T-cell (primary cell): Measurements from ENCODE around the gene ABHD15. TPM values are rescaled to one million over a fixed set of nuclear protein-coding genes. Genes with fewer than 3 reads are reported as not detected.
A peak's percentile ranks its signal among the peaks of the same experiment; 100 is the strongest.

Experiments used
- ATAC-seq, 4 experiments: fragments of 200-7000 bp in 3 of 4; fragments of 150-1000 bp in 1 of 4; cut with Tn5 transposase; replicated peaks in 1 of 4; 1 replicate in 3 of 4; 2 replicates in 1 of 4; pipeline ENCODE4 v1.10.0; 2021; ENCODE audit warnings: moderate library complexity in 3 of 4, mild to moderate bottlenecking in 2 of 4, moderate number of reproducible peaks in 1 of 4
- CTCF ChIA-PET, 2 donors: fragments of 300-600 bp; sonication (Branson Sonifier 250); formaldehyde crosslinking; loops; one replicate each; lab custom pipeline; 2022; ENCODE audit warnings: antibody characterized with exemption in 2 of 2; lab: Charles Lee
- POLR2A ChIA-PET, 2 donors: fragments of 300-600 bp; sonication (Branson Sonifier 250); formaldehyde crosslinking; loops; one replicate each; lab custom pipeline; 2022; ENCODE audit warnings: antibody characterized with exemption in 2 of 2; lab: Charles Lee
- DNase-seq, 35 experiments: peaks; one replicate each; pipeline versions ENCODE4 v3.0.0 to v3.0.0-alpha.2; 2013 to 2023
- H3K27ac ChIP-seq: one replicate; pipeline ENCODE4 v1.5.1; 2013; ENCODE audit warnings: low read length
- H3K27me3 ChIP-seq, 2 experiments: replicated peaks in 1 of 2; 1 replicate in 1 of 2; 2 replicates in 1 of 2; pipeline versions ENCODE4 v1.6.1 to v1.7.0; 2013; ENCODE audit warnings: low read length in 1 of 2, mixed read lengths in 1 of 2; ENCODE audit not compliant: control insufficient read depth in 2 of 2, insufficient read depth in 2 of 2; ENCODE audit errors: extremely low read depth in 1 of 2
- H3K36me3 ChIP-seq, 2 donors: 1 replicate in 1 of 2; 2 replicates in 1 of 2; pipeline versions ENCODE4 v1.6.1 to v1.7.0; 2013; ENCODE audit warnings: low read length in 1 of 2; ENCODE audit not compliant: control insufficient read depth in 2 of 2, insufficient read depth in 1 of 2; ENCODE audit errors: extremely low read depth in 1 of 2
- H3K4me1 ChIP-seq, 2 experiments: 1 replicate in 1 of 2; 2 replicates in 1 of 2; pipeline versions ENCODE4 v1.6.1 to v1.7.0; 2013; ENCODE audit warnings: low read length in 2 of 2, mixed read lengths in 1 of 2; ENCODE audit not compliant: insufficient read depth in 2 of 2, control insufficient read depth in 1 of 2; ENCODE audit errors: extremely low read depth in 1 of 2
- H3K4me3 ChIP-seq, 2 donors: 1 replicate in 1 of 2; 2 replicates in 1 of 2; pipeline versions ENCODE4 v1.5.1 to v1.7.0; 2013; ENCODE audit warnings: mild to moderate bottlenecking in 2 of 2, low read length in 1 of 2, moderate library complexity in 1 of 2; ENCODE audit not compliant: control insufficient read depth in 1 of 2; ENCODE audit errors: extremely low read depth in 1 of 2
- H3K9me3 ChIP-seq: 2 replicates; pipeline ENCODE4 v1.7.0; 2013
- H3K27ac Mint-ChIP-seq, 2 donors: one replicate each; pipeline ENCODE4 v1.8.0; 2020 to 2021; ENCODE audit warnings: mild to moderate bottlenecking in 2 of 2, mixed read lengths in 2 of 2
- H3K27me3 Mint-ChIP-seq, 2 donors: one replicate each; pipeline ENCODE4 v1.8.0; 2021 to 2022; ENCODE audit warnings: mixed read lengths in 2 of 2
- H3K36me3 Mint-ChIP-seq: one replicate; pipeline ENCODE4 v1.8.0; 2021; ENCODE audit warnings: mixed read lengths
- H3K4me1 Mint-ChIP-seq, 3 donors: one replicate each; pipeline ENCODE4 v1.8.0; 2020 to 2022; ENCODE audit warnings: mixed read lengths in 3 of 3, mild to moderate bottlenecking in 1 of 3
- H3K4me3 Mint-ChIP-seq, 3 donors: one replicate each; pipeline ENCODE4 v1.8.0; 2020 to 2022; ENCODE audit warnings: mild to moderate bottlenecking in 3 of 3, mixed read lengths in 3 of 3, moderate library complexity in 3 of 3
- H3K9me3 Mint-ChIP-seq, 3 donors: one replicate each; pipeline ENCODE4 v1.8.0; 2020 to 2022; ENCODE audit warnings: mixed read lengths in 3 of 3
- WGBS: methylation state at CpG from one replicate; pipeline ENCODE4 v1.1.5; 2013; ENCODE audit warnings: missing lambda C conversion rate; ENCODE audit not compliant: insufficient coverage; 5-methylcytosine and 5-hydroxymethylcytosine counted together
- total RNA-seq, 35 experiments: library from RNA in 6 of 35; stranded (reverse) in 6 of 35; fragments of 120-200 nt in 1 of 35; gene quantifications; one replicate each; pipeline versions ENCODE4 v1.2.1 to v1.2.4 and lab custom pipeline; 2013 to 2026

The ABHD15 gene
- total RNA-seq, result 10 to 100 TPM in 4 of 5 donors, 1 to 10 TPM in 1; 7.9 to 23.1 (median 16.5) TPM
- total RNA-seq (2013), result 16.6 TPM
- total RNA-seq (lab: John Stamatoyannopoulos, UW), result 7.0 to 55.8 (median 23.9) reads per million in 29 experiments

DNA sequence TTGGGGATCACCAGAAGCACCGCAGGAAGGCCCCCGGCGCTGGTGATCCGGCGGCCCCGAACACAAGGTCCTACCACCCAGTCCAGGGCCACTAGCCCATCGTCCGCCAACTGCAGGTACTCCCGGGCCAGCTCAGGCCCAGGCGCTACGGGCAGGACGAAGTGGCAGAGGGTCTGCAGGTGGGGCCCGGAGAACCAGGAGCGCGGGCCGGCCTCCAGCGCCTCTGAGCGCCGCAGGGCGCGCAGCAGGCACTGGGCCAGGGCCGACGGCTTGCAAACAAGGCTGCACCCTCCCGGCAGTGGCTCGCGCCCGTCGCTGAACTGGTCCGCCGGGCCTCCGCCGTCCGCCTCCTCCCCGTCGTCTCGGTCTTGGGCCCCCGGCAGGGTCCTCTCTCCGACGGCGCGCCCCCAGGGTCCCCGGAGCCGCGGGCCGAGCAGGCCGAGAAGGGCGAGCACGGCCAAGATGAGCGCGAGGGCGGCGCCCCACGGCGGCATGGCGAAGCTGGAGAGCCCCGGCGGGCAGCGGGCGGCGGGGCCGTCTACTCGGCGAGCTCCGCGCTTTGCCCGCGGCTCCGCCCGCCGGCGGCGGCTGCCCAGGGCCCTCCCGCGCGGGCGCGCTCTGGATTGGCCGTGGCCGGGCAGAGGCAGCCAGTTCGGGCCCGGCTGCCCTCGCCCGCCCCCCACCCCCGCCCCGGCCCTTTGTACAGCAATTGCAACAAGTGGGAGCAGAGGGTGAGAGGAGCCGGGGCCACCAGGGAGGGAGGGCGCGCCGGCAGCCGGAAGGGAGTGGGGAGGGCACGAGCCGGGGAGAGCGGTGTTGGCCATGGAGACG lies at the start of gene ABHD15:
Gene ABHD15, minus strand, starts transcription at position 565 of the 831 bp plus-strand sequence. Its CDS starts 71 bp downstream, at position 494.
- Mint-ChIP-seq H3K36me3 (peaks cover 5% of the 10 kb centered on the region), H3K4me1 (peaks cover 28 to 52% (median 45%) of the 10 kb centered on the region in 3 donors), H3K9me3 (no peaks in the 10 kb centered on the region), H3K4me3 (peak within 1 kb of the TSS; percentile 88 to 94 (median 94)), H3K27me3 (no peaks in the 10 kb centered on the region), H3K27ac (peak within 1 kb of the TSS; percentile 95 to 96)
- ChIA-PET POLR2A (interaction anchor here in 1 of 2 donors (0.5 kb wide), 1 partner anchor 88 kb away, joined by 3 read pairs; no protein-coding TSS in a partner anchor), CTCF (interaction anchor here in 1 of 2 donors (1.2 to 1.8 kb wide), 3 partner anchors 47 to 364 kb away, joined by 3 to 6 read pairs (median 6); partner anchors contain the start of gene SSH2)
- Histone ChIP-seq H3K9me3 (no peaks in the 10 kb centered on the region), H3K36me3 (peaks cover 0 to 14% of the 10 kb centered on the region in 2 donors), H3K4me3 (peak within 1 kb of the TSS; percentile 75 to 81), H3K27ac (peak within 1 kb of the TSS; percentile 72), H3K4me1 (peaks cover 13 to 67% of the 10 kb centered on the region in 2 experiments), H3K27me3 (no peaks in the 10 kb centered on the region)
- WGBS, result under 1% methylated on average over 93 of the region's 94 CpGs
- peak; percentile 30 to 38 (median 34) for ATAC-seq
- DNase-seq, result peak in 17 of 35 experiments; percentile 27 to 76 (median 44)

DNA sequence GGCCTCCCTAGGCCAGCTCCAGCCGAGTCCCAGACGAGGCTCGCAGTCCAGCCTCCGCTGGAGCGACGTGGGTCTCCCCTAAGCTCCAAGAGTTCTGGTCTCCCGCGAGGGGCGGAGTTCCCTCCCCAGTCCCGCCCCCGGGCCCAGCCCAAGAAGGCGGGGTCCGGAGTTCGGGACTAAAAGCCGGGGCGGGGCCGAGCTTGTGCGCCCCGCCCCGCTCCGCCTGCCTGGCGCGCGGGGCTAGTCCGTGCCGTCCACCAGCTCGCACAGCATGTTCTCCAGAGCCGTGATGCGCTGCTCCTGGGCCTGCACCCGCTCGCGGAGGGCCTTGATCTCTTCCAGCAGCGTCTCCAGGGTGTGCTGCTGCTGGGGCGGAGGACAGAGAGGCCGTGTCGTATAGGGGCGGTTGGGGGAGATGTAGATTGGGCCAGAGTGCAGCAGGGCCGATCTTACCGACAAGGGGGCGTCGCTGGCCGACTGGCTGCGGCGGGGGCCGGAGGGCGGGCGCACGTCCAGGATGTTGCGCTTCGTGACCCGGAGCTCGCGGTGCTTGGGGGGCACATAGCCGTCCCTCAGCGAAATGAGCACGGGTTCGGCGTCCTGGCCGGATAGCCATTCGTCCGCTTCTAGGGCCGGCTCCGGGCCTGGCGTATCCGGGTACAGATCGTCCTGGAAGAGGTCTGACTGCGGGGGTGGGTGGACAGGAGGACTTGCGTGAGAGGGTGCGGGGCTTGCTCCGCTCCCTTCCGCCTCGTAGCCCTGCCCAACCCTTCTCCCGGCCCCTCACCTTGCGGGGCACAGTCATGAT lies 48.9 kb upstream of the ABHD15 start:
- WGBS, result under 1% methylated on average over 58 of the region's 74 CpGs
- Histone ChIP-seq H3K27me3 (peaks cover 0 to 9% of the 10 kb centered on the region in 2 experiments), H3K36me3 (no peaks in the 10 kb centered on the region), H3K9me3 (no peaks in the 10 kb centered on the region), H3K4me3 (peak overlapping the region; percentile 53 to 57), H3K4me1 (peaks cover 27 to 59% of the 10 kb centered on the region in 2 experiments), H3K27ac (peak overlapping the region; percentile 47)
- Mint-ChIP-seq H3K9me3 (no peaks in the 10 kb centered on the region), H3K4me3 (peak overlapping the region; percentile 78 to 89 (median 87)), H3K4me1 (peaks cover 31 to 40% (median 37%) of the 10 kb centered on the region in 3 donors), H3K36me3 (no peaks in the 10 kb centered on the region), H3K27ac (peak overlapping the region; percentile 84 to 91), H3K27me3 (no peaks in the 10 kb centered on the region)
- ATAC-seq, result peak; percentile 67 to 73 (median 68)
- POLR2A ChIA-PET, result interaction anchor here in 1 of 2 donors (0.5 to 0.6 kb wide), 2 partner anchors 93 to 163 kb away, joined by 3 to 7 read pairs; no protein-coding TSS in a partner anchor
- CTCF ChIA-PET, result interaction anchor here (0.6 to 6.0 kb wide), 12 partner anchors 9 to 1873 kb away, joined by 3 to 56 read pairs (median 4); partner anchors contain the start of genes ABHD15 (in 1 of the 2), ANKRD13B (in 1 of the 2) and PHF12 (in 1 of the 2)
- peak; percentile 59 to 89 (median 75) for DNase-seq

DNA sequence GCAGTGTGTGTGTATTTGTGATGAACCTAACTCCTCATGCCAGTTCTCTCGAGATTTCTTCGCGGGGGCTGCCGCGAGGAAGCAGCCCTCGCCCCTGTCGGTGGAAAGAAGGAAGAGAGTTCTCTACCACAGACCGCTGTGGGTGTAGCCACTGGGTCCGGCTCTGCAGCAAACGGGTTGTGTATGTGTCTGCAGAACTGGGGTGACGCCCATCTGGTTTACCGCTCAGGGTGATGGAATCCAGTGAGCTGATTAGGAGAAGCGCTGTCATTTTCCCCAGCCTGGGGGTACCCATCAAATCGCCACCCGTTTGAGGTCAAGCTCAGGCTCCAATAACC lies 48.2 kb upstream of the ABHD15 start:
- POLR2A ChIA-PET, result interaction anchor here in 1 of 2 donors (0.6 kb wide), 1 partner anchor 94 kb away, joined by 3 read pairs; no protein-coding TSS in a partner anchor
- Histone ChIP-seq H3K9me3 (no peaks in the 10 kb centered on the region), H3K4me1 (peaks cover 27 to 59% of the 10 kb centered on the region in 2 experiments), H3K27me3 (peaks cover 0 to 9% of the 10 kb centered on the region in 2 experiments), H3K27ac (peak overlapping the region; percentile 47), H3K4me3 (peak overlapping the region; percentile 53 to 57), H3K36me3 (no peaks in the 10 kb centered on the region)
- H3K4me1 Mint-ChIP-seq, result peaks cover 31 to 40% (median 37%) of the 10 kb centered on the region in 3 donors
- peak in 34 of 35 experiments; percentile 52 to 81 (median 71) for DNase-seq
- CTCF ChIA-PET, result interaction anchor here in 1 of 2 donors (1.0 to 6.0 kb wide), 7 partner anchors 10 to 316 kb away, joined by 3 to 56 read pairs (median 4); partner anchors contain the start of gene ANKRD13B
- peak overlapping the region; percentile 84 to 91 for H3K27ac Mint-ChIP-seq
- ATAC-seq, result peak; percentile 45 to 60 (median 58)
- H3K36me3 Mint-ChIP-seq, result no peaks in the 10 kb centered on the region
- H3K9me3 Mint-ChIP-seq, result no peaks in the 10 kb centered on the region
- 0% methylated on average over 9 of the region's 15 CpGs for WGBS
- no peaks in the 10 kb centered on the region for H3K27me3 Mint-ChIP-seq
- peak overlapping the region; percentile 78 to 89 (median 87) for H3K4me3 Mint-ChIP-seq

GRCh38 chr17:29614349-29615047 lies 47.7 kb upstream of the ABHD15 start:
- Mint-ChIP-seq H3K27ac (peak overlapping the region; percentile 84 to 91), H3K27me3 (no peaks in the 10 kb centered on the region), H3K36me3 (no peaks in the 10 kb centered on the region), H3K4me1 (peaks cover 31 to 40% (median 37%) of the 10 kb centered on the region in 3 donors), H3K9me3 (no peaks in the 10 kb centered on the region), H3K4me3 (peak overlapping the region; percentile 78 to 89 (median 87))
- ATAC-seq (no peak), DNase-seq (no peak)
- Histone ChIP-seq H3K4me3 (peak overlapping the region in 1 of 2 donors; percentile 57), H3K4me1 (peaks cover 27 to 59% of the 10 kb centered on the region in 2 experiments), H3K36me3 (no peaks in the 10 kb centered on the region), H3K27ac (no peak overlapping the region), H3K27me3 (peaks cover 0 to 9% of the 10 kb centered on the region in 2 experiments), H3K9me3 (no peaks in the 10 kb centered on the region)
- ChIA-PET CTCF (interaction anchor here (0.7 to 6.0 kb wide), 7 partner anchors 11 to 271 kb away, joined by 4 to 56 read pairs (median 5); partner anchors contain the start of gene ANKRD13B (in 1 of the 2)), POLR2A (no interaction called here)
- 80% methylated on average over 8 of the region's 16 CpGs for WGBS

GRCh38 chr17:29613856-29614255 lies 47.0 kb upstream of the ABHD15 start:
- Mint-ChIP-seq H3K4me3 (peak overlapping the region; percentile 28 to 89 (median 67)), H3K9me3 (no peaks in the 10 kb centered on the region), H3K4me1 (peaks cover 31 to 40% (median 37%) of the 10 kb centered on the region in 3 donors), H3K36me3 (no peaks in the 10 kb centered on the region), H3K27ac (no peak overlapping the region), H3K27me3 (no peaks in the 10 kb centered on the region)
- peak overlapping the region in 1 of 2 donors; percentile 29 for H3K4me3 ChIP-seq
- CTCF ChIA-PET, result interaction anchor here (0.6 to 6.0 kb wide), 13 partner anchors 9 to 1700 kb away, joined by 3 to 56 read pairs (median 4); partner anchors contain the start of genes ABHD15 (in 1 of the 2), ANKRD13B (in 1 of the 2), CORO6 (in 1 of the 2) and EVI2B (in 1 of the 2)
- 42% methylated on average over 2 of the region's 13 CpGs for WGBS
- H3K27me3 ChIP-seq, result peaks cover 0 to 9% of the 10 kb centered on the region in 2 experiments
- no peaks in the 10 kb centered on the region for H3K9me3 ChIP-seq
- peaks cover 27 to 59% of the 10 kb centered on the region in 2 experiments for H3K4me1 ChIP-seq
- no peaks in the 10 kb centered on the region for H3K36me3 ChIP-seq
- DNase-seq (no peak), ATAC-seq (no peak)
- POLR2A ChIA-PET, result interaction anchor here (0.6 kb wide), 3 partner anchors 85 to 662 kb away, joined by 4 to 5 read pairs (median 4); no protein-coding TSS in a partner anchor
- H3K27ac ChIP-seq, result no peak overlapping the region
